Activated CD8-positive, alpha-beta T cell treated with anti-CD3 and anti-CD28 coated beads for 36 hours (primary cell): ENCODE results near the gene SHC2. TPM values are rescaled to one million over a fixed set of nuclear protein-coding genes. Genes with fewer than 3 reads are reported as not detected.

Source experiments
- ATAC-seq: fragments of 200-7000 bp; cut with Tn5 transposase; one replicate; pipeline ENCODE4 v1.10.0; 2021; ENCODE audit warnings: mild to moderate bottlenecking, moderate library complexity
- CTCF ChIA-PET: fragments of 350-600 bp; sonication (Branson Sonifier 250); formaldehyde crosslinking; loops from one replicate; lab custom pipeline; 2021; ENCODE audit warnings: antibody characterized with exemption; lab: Charles Lee
- POLR2A ChIA-PET: fragments of 350-600 bp; sonication (Branson Sonifier 250); formaldehyde crosslinking; loops from one replicate; lab custom pipeline; 2021; ENCODE audit warnings: antibody characterized with exemption; lab: Charles Lee
- DNase-seq: peaks from one replicate; pipeline ENCODE4 v3.0.0-alpha.2; 2020
- H3K27ac Mint-ChIP-seq: one replicate; pipeline ENCODE4 v1.8.0; 2021; ENCODE audit warnings: mild to moderate bottlenecking, mixed read lengths
- H3K27me3 Mint-ChIP-seq: one replicate; pipeline ENCODE4 v1.8.0; 2021; ENCODE audit warnings: mixed read lengths
- H3K36me3 Mint-ChIP-seq: one replicate; pipeline ENCODE4 v1.8.0; 2021; ENCODE audit warnings: low read depth, mixed read lengths
- H3K4me1 Mint-ChIP-seq: one replicate; pipeline ENCODE4 v1.8.0; 2021; ENCODE audit warnings: low read depth, mixed read lengths
- H3K4me3 Mint-ChIP-seq: one replicate; pipeline ENCODE4 v1.8.0; 2021; ENCODE audit warnings: mild to moderate bottlenecking, moderate library complexity, mixed read lengths
- H3K9me3 Mint-ChIP-seq: one replicate; pipeline ENCODE4 v1.8.0; 2021; ENCODE audit warnings: mixed read lengths
- intact Hi-C: fragments of 100-400 bp; cut with micrococcal nuclease; formaldehyde crosslinking; loops from one replicate; pipeline ENCODE4 v1.10.0; 2022
- total RNA-seq, 2 experiments: library from RNA; stranded (reverse); gene quantifications; one replicate each; pipeline ENCODE4 v1.2.3, GENCODE V29; 2021
- TF ChIP-seq, protein P1 (sequence below): fragments of 200-600 bp; IDR thresholded peaks from one replicate; pipeline ENCODE4 v1.8.0; 2022; ENCODE audit warnings: antibody characterized with exemption, mild to moderate bottlenecking

Gene SHC2
- total RNA-seq, 2 experiments from 2014 or later: 0.25 to 0.45 TPM

DNA sequence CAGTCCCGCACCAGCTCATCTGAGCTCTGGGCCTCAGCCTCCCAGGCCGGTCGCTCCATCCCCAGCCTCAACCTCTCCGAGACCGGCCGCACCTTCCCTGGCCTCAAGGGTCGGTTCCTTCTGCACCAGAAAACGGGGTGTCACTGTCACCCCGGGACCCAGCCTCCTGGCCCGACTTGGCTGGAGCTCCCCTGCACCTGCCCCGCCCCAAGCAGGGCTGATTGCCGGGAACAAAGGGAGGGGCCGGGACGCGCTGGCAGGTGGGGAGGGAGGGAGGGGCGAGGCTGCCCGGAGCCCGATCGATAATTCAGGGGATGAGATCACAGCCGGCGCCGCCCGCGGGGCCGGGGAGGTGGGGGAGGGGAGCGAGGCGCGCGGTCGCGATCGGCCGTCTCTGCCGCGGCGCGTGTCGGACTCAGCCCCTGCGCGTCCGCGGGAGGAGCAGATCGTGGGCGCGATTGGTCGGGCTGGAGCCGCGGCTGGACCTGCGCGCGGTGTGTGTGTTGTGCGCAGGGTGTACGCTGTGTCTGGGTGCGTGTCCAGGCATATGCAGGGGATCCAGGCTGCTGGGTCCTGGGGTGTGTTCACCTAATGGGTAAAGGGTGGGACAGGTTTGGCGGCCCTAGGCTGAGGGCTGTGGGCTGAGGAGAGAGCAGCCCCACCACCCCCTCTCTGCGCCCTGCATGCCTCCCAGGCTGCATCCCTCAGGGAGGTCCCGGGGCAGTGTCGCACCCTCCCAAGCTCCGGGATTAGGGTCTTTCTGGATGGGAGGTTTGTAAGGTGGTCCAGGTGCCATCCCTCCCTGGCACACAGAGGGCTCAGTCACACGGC is 1.1 kb upstream of the SHC2 start:
- ChIA-PET POLR2A (interaction anchor here (1.2 kb wide), 1 partner anchor 119 kb away, joined by 3 read pairs; no protein-coding TSS in a partner anchor), CTCF (no interaction called here)
- Mint-ChIP-seq H3K36me3 (no peaks in the 10 kb centered on the region), H3K4me3 (peak overlapping the region; percentile 53), H3K27me3 (peaks cover 19% of the 10 kb centered on the region), H3K27ac (no peak overlapping the region), H3K9me3 (no peaks in the 10 kb centered on the region), H3K4me1 (peaks cover 9% of the 10 kb centered on the region)
- ATAC-seq (peak; percentile 14), DNase-seq (peak; percentile 21)
- intact Hi-C loops: no loop called here
- TF ChIP-seq, protein P1, sequence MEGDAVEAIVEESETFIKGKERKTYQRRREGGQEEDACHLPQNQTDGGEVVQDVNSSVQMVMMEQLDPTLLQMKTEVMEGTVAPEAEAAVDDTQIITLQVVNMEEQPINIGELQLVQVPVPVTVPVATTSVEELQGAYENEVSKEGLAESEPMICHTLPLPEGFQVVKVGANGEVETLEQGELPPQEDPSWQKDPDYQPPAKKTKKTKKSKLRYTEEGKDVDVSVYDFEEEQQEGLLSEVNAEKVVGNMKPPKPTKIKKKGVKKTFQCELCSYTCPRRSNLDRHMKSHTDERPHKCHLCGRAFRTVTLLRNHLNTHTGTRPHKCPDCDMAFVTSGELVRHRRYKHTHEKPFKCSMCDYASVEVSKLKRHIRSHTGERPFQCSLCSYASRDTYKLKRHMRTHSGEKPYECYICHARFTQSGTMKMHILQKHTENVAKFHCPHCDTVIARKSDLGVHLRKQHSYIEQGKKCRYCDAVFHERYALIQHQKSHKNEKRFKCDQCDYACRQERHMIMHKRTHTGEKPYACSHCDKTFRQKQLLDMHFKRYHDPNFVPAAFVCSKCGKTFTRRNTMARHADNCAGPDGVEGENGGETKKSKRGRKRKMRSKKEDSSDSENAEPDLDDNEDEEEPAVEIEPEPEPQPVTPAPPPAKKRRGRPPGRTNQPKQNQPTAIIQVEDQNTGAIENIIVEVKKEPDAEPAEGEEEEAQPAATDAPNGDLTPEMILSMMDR: no peak

DNA sequence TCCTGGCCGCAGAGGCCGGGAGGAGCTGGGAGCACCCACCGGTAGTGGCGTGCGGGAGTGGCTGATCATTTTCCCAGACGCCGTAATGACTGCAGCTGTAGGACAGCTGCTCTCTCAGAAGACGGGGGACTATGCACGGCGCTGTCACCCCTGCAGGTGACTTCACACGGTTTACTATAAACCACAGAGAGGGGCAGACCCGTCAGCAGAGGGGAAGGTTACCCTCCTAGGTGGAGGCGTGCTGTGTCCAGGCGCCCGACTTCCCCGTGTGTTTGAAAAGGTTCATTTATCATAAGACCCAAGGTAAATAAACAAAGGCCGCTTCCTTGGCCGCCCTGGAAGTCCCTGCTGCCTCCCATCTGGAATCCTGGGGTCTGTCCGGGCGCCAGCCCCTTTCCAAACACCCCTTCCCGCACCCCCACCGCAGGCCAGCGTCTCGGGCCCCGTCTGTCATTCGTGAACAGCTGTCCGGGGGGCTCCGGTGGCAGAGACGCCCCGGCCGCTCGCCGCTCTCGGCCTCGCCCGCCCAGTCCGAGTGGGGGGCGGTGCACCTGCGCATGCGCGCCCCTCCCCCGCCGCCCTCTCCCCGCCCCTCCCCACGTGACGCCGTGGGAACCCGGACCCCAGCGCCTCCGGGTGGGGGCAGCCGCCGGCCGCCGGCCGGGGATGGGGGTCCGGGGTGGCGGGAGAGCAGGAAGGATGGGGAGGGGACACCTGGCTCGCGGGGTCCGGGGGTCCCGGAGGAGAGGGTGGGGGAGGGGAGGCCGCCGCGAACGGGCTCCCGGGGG is 915 bp downstream of the SHC2 start:
- H3K36me3 Mint-ChIP-seq: no peaks in the 10 kb centered on the region
- ATAC-seq: peak; percentile 87
- peak overlapping the region; percentile 62 for H3K4me3 Mint-ChIP-seq
- POLR2A ChIA-PET: interaction anchor here (0.6 kb wide), 1 partner anchor 12 kb away, joined by 4 read pairs; no protein-coding TSS in a partner anchor
- peaks cover 19% of the 10 kb centered on the region for H3K27me3 Mint-ChIP-seq
- no peak overlapping the region for H3K27ac Mint-ChIP-seq
- CTCF ChIA-PET: no interaction called here
- peak; percentile 59 for DNase-seq
- no peaks in the 10 kb centered on the region for H3K9me3 Mint-ChIP-seq
- TF ChIP-seq, protein P1: no peak
- intact Hi-C loops: no loop called here
- peaks cover 9% of the 10 kb centered on the region for H3K4me1 Mint-ChIP-seq

DNA sequence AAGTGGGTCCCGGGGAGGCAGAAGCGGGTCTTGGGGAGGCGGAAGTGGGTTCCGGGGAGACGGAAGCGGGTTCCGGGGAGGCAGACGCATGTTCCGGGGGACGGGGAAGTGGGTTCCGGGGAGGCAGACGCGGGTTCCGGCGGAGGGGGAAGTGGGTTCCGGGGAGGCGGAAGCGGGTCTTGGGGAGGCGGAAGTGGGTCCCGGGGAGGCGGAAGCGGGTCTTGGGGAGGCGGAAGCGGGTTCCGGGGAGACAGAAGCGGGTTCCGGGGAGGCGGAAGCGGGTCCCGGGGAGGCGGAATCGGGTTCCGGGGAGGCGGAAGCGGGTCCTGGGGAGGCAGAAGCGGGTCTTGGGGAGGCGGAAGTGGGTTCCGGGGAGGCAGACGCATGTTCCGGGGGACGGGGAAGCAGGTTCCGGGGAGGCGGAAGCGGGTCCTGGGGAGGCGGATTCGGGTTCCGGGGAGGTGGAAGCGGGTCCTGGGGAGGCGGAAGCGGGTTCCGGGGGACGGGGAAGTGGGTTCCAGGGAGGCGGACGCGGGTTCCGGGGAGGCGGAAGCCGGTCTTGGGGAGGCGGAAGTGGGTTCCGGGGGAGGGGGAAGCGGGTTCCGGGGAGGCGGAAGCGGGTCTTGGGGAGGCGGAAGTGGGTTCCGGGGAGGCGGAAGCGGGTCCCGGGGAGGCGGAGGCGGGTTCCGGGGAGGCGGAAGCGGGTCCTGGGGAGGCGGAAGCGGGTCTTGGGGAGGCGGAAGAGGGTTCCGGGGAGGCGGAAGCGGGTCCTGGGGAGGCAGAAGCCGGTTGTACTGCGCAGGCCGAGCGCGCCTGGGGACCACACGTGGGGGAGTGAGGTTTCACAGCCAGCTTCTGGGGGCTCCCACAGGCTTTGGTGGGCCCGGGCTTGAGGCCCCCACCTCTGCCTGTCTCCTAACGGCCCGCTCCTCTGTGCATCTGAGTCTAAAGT is 2.5 kb downstream of the SHC2 start:
- Mint-ChIP-seq H3K4me3 (no peak overlapping the region), H3K27me3 (peaks cover 19% of the 10 kb centered on the region), H3K9me3 (no peaks in the 10 kb centered on the region), H3K4me1 (peaks cover 9% of the 10 kb centered on the region), H3K36me3 (no peaks in the 10 kb centered on the region), H3K27ac (no peak overlapping the region)
- ATAC-seq (no peak), DNase-seq (no peak)
- TF ChIP-seq, protein P1: no peak
- intact Hi-C loops: no loop called here
- POLR2A ChIA-PET: no interaction called here
- CTCF ChIA-PET: no interaction called here

DNA sequence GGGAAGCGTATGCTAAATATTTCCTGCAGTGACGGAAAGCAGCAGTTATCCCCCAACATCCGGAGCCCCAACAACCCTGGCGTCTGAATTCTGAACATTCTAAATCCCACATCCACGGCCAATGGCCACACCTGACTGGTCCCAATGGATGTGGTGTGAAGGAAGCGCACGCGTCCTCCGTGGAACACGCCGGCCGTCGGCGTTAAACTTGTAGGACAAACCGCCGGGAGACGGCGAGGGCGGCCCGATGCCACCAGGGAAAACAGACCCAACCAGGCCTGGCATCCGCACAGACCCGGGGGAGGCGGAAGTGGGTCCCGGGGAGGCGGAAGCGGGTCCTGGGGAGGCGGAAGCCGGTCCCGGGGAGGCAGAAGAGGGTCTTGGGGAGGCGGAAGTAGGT is 3.2 kb downstream of the SHC2 start:
- Mint-ChIP-seq H3K9me3 (no peaks in the 10 kb centered on the region), H3K36me3 (no peaks in the 10 kb centered on the region), H3K4me3 (no peak overlapping the region), H3K27me3 (peaks cover 16% of the 10 kb centered on the region), H3K4me1 (peaks cover 9% of the 10 kb centered on the region), H3K27ac (no peak overlapping the region)
- ChIA-PET CTCF (no interaction called here), POLR2A (no interaction called here)
- DNase-seq (no peak), ATAC-seq (no peak)
- TF ChIP-seq, protein P1: no peak
- intact Hi-C loops: no loop called here
